Measurements from ENCODE around the gene PCDHA4. TPM values are rescaled to one million over a fixed set of nuclear protein-coding genes. Genes with fewer than 3 reads are reported as not detected.
"Not testable (repeated sequence)": the region's sequence is repeated elsewhere in the genome, so short reads cannot be mapped to it uniquely, and the experiment has no call there.

Gene PCDHA4
- polyA plus RNA-seq, 2 of the 4 experiments (the other 2 are of a cell fraction) = 1.9 to 3.3 TPM

GRCh38 chr5:140801494-140801841 lies 5.4 kb upstream of the PCDHA4 start:
- WGBS (ENCODE audit: missing lambda C conversion rate) = 31% methylated on average over 16 of the region's 16 CpGs
- no peak for TF ChIP-seq SMC3 (IDR thresholded peaks at IDR 0.05)
- no peak for TF ChIP-seq USF2 (IDR thresholded peaks at IDR 0.05)
- TF ChIP-seq, protein P1, sequence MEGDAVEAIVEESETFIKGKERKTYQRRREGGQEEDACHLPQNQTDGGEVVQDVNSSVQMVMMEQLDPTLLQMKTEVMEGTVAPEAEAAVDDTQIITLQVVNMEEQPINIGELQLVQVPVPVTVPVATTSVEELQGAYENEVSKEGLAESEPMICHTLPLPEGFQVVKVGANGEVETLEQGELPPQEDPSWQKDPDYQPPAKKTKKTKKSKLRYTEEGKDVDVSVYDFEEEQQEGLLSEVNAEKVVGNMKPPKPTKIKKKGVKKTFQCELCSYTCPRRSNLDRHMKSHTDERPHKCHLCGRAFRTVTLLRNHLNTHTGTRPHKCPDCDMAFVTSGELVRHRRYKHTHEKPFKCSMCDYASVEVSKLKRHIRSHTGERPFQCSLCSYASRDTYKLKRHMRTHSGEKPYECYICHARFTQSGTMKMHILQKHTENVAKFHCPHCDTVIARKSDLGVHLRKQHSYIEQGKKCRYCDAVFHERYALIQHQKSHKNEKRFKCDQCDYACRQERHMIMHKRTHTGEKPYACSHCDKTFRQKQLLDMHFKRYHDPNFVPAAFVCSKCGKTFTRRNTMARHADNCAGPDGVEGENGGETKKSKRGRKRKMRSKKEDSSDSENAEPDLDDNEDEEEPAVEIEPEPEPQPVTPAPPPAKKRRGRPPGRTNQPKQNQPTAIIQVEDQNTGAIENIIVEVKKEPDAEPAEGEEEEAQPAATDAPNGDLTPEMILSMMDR (IDR thresholded peaks at IDR 0.05) = peak; percentile 31; the same call in 1 of the 3 replicates

GRCh38 chr5:140802381-140802780 lies 4.5 kb upstream of the PCDHA4 start:
- FAIRE-seq; H3K4me2 ChIP-seq; H3K27ac ChIP-seq; H3K4me3 ChIP-seq; DNase-seq (ENCODE audit: low read depth in 1 of 2, low spot score in 1 of 2); POLR2A ChIA-PET; H3K4me1 ChIP-seq; ATAC-seq: not testable (repeated sequence)
- H3K9me3 ChIP-seq = peaks cover 29% of the 10 kb centered on the region
- WGBS (ENCODE audit: missing lambda C conversion rate) = 82% methylated on average over 45 of the region's 45 CpGs
- CTCF ChIA-PET = interaction anchor here (1.0 to 3.1 kb wide), 9 partner anchors 13 to 267 kb away, joined by 3 to 16 read pairs (median 4); partner anchors contain the start of genes PCDHA12 and PCDHA5

More at GRCh38 chr5:140801494-140801841, 5.4 kb upstream of the PCDHA4 start:
- H3K4me3 ChIP-seq = peak overlapping the region; percentile 49
- CTCF ChIA-PET = interaction anchor here (0.6 to 3.1 kb wide), 13 partner anchors 14 to 268 kb away, joined by 3 to 16 read pairs (median 4); partner anchors contain the start of genes PCDHA12 and PCDHA5
- ATAC-seq (peak; percentile 56 to 83; a peak in 3 of 6 replicates), FAIRE-seq (no peak), DNase-seq (ENCODE audit: low read depth in 1 of 2, low spot score in 1 of 2) (peak; percentile 29 to 57)
- H3K4me2 ChIP-seq = peak overlapping the region; percentile 66
- POLR2A ChIA-PET = no interaction called here
- H3K9me3 ChIP-seq = peaks cover 32% of the 10 kb centered on the region
- H3K27ac ChIP-seq = peak overlapping the region; percentile 29 to 74; a peak in 5 of 6 replicates
- H3K4me1 ChIP-seq = no peaks in the 10 kb centered on the region

DNA sequence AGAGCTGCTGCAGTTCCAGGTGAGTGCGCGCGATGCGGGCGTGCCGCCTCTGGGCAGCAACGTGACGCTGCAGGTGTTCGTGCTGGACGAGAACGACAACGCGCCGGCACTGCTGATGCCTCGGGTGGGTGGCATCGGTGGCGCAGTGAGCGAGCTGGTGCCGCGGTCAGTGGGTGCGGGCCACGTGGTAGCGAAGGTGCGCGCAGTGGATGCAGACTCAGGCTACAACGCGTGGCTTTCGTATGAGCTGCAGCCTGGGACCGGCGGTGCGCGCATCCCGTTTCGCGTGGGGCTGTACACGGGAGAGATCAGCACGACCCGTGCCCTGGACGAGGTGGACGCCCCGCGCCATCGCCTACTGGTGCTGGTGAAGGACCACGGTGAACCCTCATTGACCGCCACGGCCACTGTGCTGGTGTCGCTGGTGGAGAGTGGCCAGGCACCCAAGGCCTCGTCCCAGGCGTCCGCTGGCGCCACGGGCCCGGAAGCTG lies 4.0 kb upstream of the PCDHA4 start:
- WGBS (ENCODE audit: missing lambda C conversion rate) = 85% methylated on average over 50 of the region's 53 CpGs
- POLR2A ChIA-PET = no interaction called here
- no peak for DNase-seq (ENCODE audit: low read depth in 1 of 2, low spot score in 1 of 2)
- no peaks in the 10 kb centered on the region for H3K4me1 ChIP-seq
- no peak for ATAC-seq
- TF ChIP-seq PHF8 (IDR thresholded peaks at IDR 0.05; ENCODE audit: borderline replicate concordance, low read depth) (no peak), FOSB (CRISPR knock-in tag; IDR thresholded peaks at IDR 0.05) (no peak), RNF2 (IDR thresholded peaks at IDR 0.05; ENCODE audit: borderline replicate concordance, low read depth) (no peak), BHLHE40 (IDR thresholded peaks at IDR 0.05; ENCODE audit: low read depth, low read length) (no peak), MAFK (IDR thresholded peaks at IDR 0.05; ENCODE audit: partially characterized antibody) (no peak), HDAC2 (IDR thresholded peaks at IDR 0.05) (no peak), EP300 (IDR thresholded peaks at IDR 0.05) (no peak), RARB (CRISPR knock-in tag; IDR thresholded peaks at IDR 0.05) (no peak), RCOR1 (IDR thresholded peaks at IDR 0.05; ENCODE audit: low read depth, low read length) (no peak), MAZ (IDR thresholded peaks at IDR 0.05; ENCODE audit: borderline replicate concordance, low read depth, low read length) (no peak), FOXS1 (CRISPR knock-in tag; IDR thresholded peaks at IDR 0.05) (no peak), ZNF302 (CRISPR knock-in tag; IDR thresholded peaks at IDR 0.05) (no peak)
- TF ChIP-seq, protein P2, sequence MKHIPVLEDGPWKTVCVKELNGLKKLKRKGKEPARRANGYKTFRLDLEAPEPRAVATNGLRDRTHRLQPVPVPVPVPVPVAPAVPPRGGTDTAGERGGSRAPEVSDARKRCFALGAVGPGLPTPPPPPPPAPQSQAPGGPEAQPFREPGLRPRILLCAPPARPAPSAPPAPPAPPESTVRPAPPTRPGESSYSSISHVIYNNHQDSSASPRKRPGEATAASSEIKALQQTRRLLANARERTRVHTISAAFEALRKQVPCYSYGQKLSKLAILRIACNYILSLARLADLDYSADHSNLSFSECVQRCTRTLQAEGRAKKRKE (CRISPR knock-in tag; IDR thresholded peaks at IDR 0.05; ENCODE audit: low read depth) = no peak
- TF ChIP-seq, protein P3, sequence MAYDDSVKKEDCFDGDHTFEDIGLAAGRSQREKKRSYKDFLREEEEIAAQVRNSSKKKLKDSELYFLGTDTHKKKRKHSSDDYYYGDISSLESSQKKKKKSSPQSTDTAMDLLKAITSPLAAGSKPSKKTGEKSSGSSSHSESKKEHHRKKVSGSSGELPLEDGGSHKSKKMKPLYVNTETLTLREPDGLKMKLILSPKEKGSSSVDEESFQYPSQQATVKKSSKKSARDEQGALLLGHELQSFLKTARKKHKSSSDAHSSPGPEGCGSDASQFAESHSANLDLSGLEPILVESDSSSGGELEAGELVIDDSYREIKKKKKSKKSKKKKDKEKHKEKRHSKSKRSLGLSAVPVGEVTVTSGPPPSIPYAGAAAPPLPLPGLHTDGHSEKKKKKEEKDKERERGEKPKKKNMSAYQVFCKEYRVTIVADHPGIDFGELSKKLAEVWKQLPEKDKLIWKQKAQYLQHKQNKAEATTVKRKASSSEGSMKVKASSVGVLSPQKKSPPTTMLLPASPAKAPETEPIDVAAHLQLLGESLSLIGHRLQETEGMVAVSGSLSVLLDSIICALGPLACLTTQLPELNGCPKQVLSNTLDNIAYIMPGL (CRISPR knock-in tag; IDR thresholded peaks at IDR 0.05; ENCODE audit: borderline replicate concordance) = no peak
- TF ChIP-seq, protein P1 (IDR thresholded peaks at IDR 0.05) = no peak
- peaks cover 26% of the 10 kb centered on the region for H3K9me3 ChIP-seq
- FAIRE-seq = no peak
- H3K4me3 ChIP-seq = no peak overlapping the region
- CTCF ChIA-PET = interaction anchor here (1.0 to 3.1 kb wide), 8 partner anchors 12 to 266 kb away, joined by 3 to 16 read pairs (median 4); partner anchors contain the start of genes PCDHA12 and PCDHA5
- no peak overlapping the region for H3K4me2 ChIP-seq
- no peak overlapping the region for H3K27ac ChIP-seq

DNA sequence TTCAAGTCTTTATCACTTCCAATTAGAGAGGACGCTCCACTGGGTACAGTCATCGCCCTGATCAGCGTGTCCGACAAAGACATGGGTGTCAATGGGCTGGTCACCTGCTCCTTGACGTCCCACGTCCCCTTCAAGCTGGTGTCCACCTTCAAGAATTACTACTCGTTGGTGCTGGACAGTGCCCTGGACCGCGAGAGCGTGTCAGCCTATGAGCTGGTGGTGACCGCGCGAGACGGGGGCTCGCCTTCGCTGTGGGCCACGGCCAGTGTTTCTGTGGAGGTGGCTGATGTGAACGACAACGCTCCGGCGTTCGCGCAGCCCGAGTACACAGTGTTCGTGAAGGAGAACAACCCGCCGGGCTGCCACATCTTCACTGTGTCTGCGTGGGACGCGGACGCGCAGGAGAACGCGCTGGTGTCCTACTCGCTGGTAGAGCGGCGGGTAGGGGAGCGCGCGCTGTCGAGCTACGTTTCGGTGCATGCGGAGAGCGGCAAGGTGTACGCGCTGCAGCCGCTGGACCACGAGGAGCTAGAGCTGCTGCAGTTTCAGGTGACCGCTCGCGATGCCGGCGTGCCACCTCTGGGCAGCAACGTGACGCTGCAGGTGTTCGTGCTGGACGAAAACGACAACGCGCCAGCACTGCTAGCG lies 1.5 kb downstream of the PCDHA4 start:
- H3K27ac ChIP-seq = not testable (repeated sequence)

More for the DNA sequence above, 1.5 kb downstream of the PCDHA4 start:
- H3K9me3 ChIP-seq; POLR2A ChIA-PET; DNase-seq (ENCODE audit: low read depth in 1 of 2, low spot score in 1 of 2); ATAC-seq; FAIRE-seq; H3K4me3 ChIP-seq; H3K4me1 ChIP-seq; H3K4me2 ChIP-seq: not testable (repeated sequence)
- CTCF ChIA-PET = interaction anchor here (0.7 to 6.5 kb wide), 20 partner anchors 8 to 357 kb away, joined by 3 to 74 read pairs (median 6); partner anchors contain the start of genes PCDHA1, PCDHA12, PCDHA5 and PCDHAC1
- 86% methylated on average over 51 of the region's 62 CpGs for WGBS (ENCODE audit: missing lambda C conversion rate)
